GM21526 (cell line): ENCODE data around the gene IMP3.
A peak's percentile ranks its signal among the peaks of the same experiment; 100 is the strongest.
"Not testable (repeated sequence)": the region's sequence is repeated elsewhere in the genome, so short reads cannot be mapped to it uniquely, and the experiment has no call there.

Experiments
- ATAC-seq: cut with Tn5 transposase; IDR thresholded peaks from one replicate; pipeline ENCODE4 v1.9.1; 2021; ENCODE audit warnings: moderate library complexity; ENCODE audit not compliant: unreplicated experiment, low FRiP score

Gene IMP3

GRCh38 chr15:75639709-75640482, at the start of gene IMP3:
IMP3 (minus strand) TSS chr15:75640224; CDS start chr15:75640168, 56 bp downstream.
- ATAC-seq, result peak; percentile 87

DNA sequence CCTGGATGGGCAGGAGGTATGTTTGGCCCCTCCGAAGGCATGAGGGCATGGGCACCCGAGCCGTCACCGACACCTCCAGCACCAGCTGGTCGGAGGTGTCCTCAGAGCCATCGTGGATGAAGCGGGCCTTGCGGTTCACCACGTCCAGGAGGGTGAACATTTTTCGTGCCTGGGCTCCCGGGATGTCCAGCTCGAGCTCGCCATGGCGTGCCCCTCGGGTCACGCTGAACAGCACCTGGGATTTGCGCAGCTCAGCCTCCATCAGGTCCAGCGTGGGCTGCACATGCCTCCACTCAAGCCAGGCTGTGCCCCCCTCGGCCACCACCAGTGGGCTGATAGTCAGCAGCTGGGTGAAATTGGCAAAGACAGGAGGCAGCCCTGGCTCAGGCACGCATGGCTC, 49.4 kb upstream of the IMP3 start:
- ATAC-seq, result not testable (repeated sequence)

- ATAC-seq, result no peak
Observed at GRCh38 chr15:75688831-75689230, 48.8 kb upstream of the IMP3 start.

- no peak for ATAC-seq
Observed at GRCh38 chr15:75688278-75688557, 48.2 kb upstream of the IMP3 start.

DNA sequence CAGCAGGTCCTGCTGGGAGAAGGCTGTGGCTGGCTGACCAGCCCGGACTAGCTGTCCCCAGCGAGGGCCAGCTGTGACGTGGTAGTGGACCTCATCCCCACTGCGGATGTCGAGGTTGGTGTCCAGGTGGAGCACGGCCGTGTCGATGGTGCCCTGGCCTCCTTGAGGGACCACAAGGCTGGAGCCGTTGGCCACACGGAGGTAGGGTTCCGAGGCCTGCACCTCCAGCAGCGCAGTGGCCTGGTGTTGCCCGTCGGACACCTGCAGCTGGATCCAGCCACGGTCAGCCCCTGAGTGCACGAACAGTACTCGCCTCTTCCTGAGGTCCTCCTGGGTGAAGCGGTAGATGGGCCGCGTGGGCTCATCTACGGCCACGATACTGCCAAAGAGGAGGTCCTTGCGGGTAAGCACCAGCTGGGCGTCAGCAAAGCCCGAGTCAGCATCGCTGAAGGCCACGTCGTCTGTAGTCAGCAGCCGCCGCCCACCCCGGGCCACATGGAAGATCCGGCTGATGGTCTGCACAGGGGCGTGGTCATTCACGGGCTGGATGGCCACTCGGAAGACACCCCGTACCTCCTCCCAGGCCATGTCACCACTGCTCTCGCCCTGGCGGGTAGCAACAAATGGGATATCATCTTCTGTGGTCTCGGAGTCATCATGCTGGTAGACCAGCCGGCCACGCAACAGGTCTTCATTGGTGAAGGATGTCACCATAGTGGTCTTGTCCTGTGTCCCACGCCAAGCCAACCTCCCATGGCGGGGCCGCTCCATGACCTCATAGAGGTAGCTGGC, 47.7 kb upstream of the IMP3 start:
- ATAC-seq, result no peak

DNA sequence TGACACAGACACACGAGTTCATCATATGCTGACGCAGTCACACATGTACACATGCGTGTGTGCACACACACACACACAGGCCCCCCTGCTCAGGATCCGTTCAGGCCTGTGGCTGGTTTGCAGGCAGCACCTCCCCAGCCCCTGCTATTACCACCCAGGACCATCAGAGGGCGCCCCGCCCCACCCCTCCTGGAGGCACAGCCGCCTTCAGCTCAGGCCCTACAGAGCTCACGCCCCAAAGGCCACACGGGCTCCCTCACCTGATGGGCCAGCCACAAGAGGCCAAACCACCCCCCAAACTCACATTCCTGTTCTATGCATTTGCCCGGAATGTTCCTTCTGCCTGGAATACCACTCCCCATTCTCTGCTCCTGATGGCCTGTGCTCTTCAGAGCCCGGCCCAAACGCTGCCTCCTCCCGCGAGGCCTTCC, 46.2 kb upstream of the IMP3 start:
- ATAC-seq, result not testable (repeated sequence)

GRCh38 chr15:75685195-75685594, 45.2 kb upstream of the IMP3 start:
- no peak for ATAC-seq

GRCh38 chr15:75684648-75685047, 44.6 kb upstream of the IMP3 start:
- ATAC-seq, result no peak

GRCh38 chr15:75683646-75684312, 43.8 kb upstream of the IMP3 start:
- ATAC-seq, result peak; percentile 55

DNA sequence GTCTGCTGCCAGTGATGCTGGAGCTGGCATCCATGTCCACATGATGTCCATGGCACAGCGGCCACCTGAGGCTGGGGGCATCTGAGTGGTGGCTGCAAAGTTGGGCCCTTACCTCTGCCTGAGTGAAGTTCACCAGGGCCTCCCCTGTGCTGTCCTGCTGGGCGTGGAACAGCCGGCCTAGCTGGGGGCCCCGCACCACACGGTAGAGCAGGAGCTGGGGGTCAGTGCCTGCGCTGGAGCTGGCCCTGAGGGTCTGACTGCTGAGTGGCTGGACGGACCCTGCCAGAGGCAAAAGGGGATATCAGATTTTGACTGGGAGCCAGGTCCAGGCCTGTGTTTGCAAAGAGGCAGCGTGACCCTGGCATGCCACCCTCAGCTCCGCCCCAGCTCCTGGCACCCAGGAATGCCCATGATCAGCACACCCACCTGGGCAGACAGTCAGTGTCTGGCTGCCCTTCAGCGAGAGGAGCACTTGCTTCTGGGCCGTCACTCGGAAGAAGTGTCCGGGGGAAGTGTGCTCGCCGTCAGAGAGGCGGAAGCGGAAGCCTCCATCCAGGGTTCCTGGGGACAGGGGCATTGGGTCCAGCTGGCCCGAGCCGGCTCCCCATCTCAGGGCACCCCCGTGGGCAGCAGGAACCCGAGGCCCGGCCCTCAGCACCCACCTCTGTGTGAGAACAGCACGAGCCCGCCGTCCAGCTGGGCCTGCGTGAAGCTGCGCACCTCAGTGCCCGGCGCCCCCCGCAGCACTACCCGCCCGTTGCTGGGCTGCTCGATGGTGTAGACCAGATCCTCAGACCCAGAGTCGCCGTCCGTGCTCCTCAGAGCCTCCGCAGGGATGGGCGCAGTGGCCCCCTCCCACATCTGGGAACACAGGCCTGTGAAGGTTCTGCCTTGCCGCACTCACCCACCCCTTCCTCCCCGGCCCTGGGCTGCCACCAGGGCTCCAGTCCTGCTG, 42.4 kb upstream of the IMP3 start:
- ATAC-seq, result no peak

- no peak for ATAC-seq
Observed at GRCh38 chr15:75680007-75680789, 40.2 kb upstream of the IMP3 start.

DNA sequence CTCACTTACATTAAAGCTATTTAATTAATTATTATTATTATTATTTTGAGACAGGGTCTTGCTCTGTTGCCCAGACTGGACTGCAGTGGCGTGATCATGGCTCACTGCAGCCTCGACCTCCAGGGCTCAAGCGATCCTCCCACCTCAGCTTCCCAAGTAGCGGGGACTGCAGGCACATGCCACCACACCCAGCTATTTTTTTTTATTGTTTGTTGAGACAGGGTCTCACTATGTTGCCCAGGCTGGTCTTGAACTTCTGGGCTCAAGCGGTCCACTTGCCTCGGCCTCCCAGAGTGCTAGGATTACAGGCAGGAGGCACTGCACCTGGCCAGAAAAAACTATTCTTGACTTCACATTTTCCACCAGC, 38.3 kb upstream of the IMP3 start:
- not testable (repeated sequence) for ATAC-seq

- no peak for ATAC-seq
Observed at GRCh38 chr15:75677465-75678323, 37.7 kb upstream of the IMP3 start.

DNA sequence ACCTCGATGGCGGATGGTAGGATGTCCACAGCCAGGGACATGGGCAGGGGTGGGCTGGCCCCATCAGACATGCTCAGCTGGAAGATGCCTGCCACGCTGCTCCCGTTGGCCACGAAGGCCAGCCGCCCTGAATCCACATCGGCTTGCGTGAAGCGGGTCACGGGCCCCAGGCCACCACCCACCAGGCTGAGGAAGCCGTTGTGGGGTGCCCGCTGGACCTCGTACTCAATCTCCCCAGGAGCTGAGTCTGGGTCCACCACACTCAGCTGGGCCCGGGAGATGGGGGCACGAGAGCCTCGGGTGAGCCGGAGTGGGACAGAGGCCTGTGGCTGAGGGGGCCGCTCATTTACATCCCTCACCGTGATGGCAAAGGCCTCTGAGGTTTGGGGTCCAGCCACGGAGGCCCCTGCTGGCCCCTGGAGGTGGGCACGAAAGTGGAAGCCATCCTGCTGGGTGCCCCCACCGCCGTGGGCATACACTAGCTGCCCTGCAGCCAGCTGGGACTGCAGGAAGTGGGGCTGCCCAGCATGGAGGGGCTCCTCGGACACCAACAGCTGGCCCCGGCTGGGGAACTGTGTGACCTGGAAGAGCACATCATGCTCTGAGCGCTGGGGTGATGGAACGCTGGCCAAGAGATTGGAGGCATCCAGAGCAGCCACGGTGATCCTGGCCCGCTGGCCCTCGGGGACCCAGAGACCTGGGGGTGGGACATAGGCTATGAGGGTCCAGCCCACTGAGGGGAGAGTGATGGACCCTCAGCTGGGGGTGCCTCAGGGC, 36.9 kb upstream of the IMP3 start:
- no peak for ATAC-seq

DNA sequence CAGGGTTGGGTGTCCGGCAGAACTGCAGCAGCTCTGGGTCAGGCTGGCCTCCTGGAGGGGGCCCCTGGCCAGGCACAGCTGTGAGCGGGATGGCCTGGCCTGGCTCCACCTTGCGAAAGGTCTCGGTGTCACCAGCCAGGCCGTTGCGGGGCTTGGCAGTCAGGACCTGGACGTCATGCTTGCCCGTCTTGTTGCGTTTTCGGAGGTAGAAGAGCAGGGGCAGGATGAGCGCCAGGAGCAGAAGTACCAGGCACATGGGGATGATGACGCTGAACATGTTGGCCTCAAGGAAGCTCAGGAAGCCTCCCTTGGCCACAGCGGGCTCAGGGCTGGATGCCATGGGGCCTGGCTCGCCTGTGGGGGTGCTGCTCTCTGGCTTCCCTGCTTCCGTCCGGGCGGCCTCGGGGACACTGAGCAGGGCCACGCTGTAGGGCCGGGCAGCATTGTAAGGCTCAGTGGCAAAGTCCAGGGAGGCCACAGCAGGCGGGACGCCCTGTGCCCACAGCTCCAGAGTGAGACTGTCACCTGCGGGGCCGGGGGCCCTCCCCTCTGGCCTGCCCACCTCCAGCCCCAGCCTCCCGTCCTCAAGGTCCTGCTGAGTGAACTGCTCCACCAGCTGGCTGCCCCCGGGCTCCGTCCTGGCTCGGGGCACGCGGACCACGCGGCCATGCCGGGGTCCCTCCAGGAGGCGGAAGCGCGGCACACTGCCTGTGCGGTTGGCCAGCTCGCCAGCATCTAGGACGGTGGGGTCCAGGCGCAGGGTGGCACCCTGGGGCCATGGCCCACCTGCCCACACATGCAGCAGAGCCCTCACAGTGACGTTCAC, 35.8 kb upstream of the IMP3 start:
- no peak for ATAC-seq

- ATAC-seq, result no peak
Observed at GRCh38 chr15:75674366-75674765, 34.3 kb upstream of the IMP3 start.
